Lung (tissue), 12 donors: Measurements from ENCODE around the gene SND1. TPM values are rescaled to one million over a fixed set of nuclear protein-coding genes. Genes with fewer than 3 reads are reported as not detected.

ENCODE experiments used
- ATAC-seq: fragments of 200-7000 bp; cut with Tn5 transposase; one replicate; pipeline ENCODE4 v1.9.1; 2020; ENCODE audit warnings: moderate number of reproducible peaks; ENCODE audit not compliant: insufficient read depth, low FRiP score
- DNase-seq, 3 donors: peaks; one replicate each; pipeline ENCODE4 v3.0.0-alpha.2; 2013 to 2017
- H3K27ac ChIP-seq, 2 donors: one replicate each; pipeline ENCODE4 v1.5.1; 2013; ENCODE audit warnings: mild to moderate bottlenecking in 2 of 2, moderate library complexity in 2 of 2, control low read depth in 1 of 2, inconsistent platforms in 1 of 2, low read depth in 1 of 2, low read length in 1 of 2
- H3K27me3 ChIP-seq, 3 donors: one replicate each; pipeline ENCODE4 v1.5.1; 2013; ENCODE audit warnings: low read length in 2 of 3; ENCODE audit not compliant: control insufficient read depth in 3 of 3, insufficient read depth in 3 of 3
- H3K36me3 ChIP-seq, 4 donors: one replicate each; pipeline ENCODE4 v1.5.1; 2013; ENCODE audit warnings: low read length in 4 of 4, mild to moderate bottlenecking in 1 of 4, moderate library complexity in 1 of 4; ENCODE audit not compliant: control insufficient read depth in 4 of 4, insufficient read depth in 4 of 4
- H3K4me1 ChIP-seq, 5 donors: one replicate each; pipeline ENCODE4 v1.5.1; 2013; ENCODE audit warnings: low read length in 5 of 5, mild to moderate bottlenecking in 2 of 5, moderate library complexity in 1 of 5; ENCODE audit not compliant: control insufficient read depth in 5 of 5, insufficient read depth in 5 of 5
- H3K4me3 ChIP-seq: one replicate; pipeline ENCODE4 v1.5.1; 2013; ENCODE audit warnings: mild to moderate bottlenecking, control low read depth, moderate library complexity
- H3K9ac ChIP-seq, 2 donors: one replicate each; pipeline ENCODE4 v1.5.1; 2013; ENCODE audit warnings: low read length in 2 of 2, control low read depth in 1 of 2; ENCODE audit not compliant: insufficient read depth in 1 of 2
- H3K9me3 ChIP-seq, 4 donors: one replicate each; pipeline ENCODE4 v1.5.1; 2013; ENCODE audit warnings: low read length in 3 of 4, mild to moderate bottlenecking in 1 of 4, moderate library complexity in 1 of 4; ENCODE audit not compliant: control insufficient read depth in 4 of 4, insufficient read depth in 3 of 4
- CTCF ChIP-seq: IDR thresholded peaks from 2 replicates; pipeline ENCODE4 v1.5.1; 2012; ENCODE audit warnings: mild to moderate bottlenecking; ENCODE audit errors: control extremely low read depth, extremely low read depth
- WGBS, 2 donors: extraction: QIAGEN DNeasy Blood & Tissue Kit; methylation state at CpG; one replicate each; pipeline ENCODE4 v1.1.7; 2013; 5-methylcytosine and 5-hydroxymethylcytosine counted together
- polyA plus RNA-seq, 2 donors: library from polyadenylated mRNA; stranded (reverse); fragments of 200-250 nt; gene quantifications; one replicate each; pipeline ENCODE4 v1.2.1, GENCODE V29; 2013
- total RNA-seq, 2 donors: library from RNA; depleted of rRNA in 1 of 2; stranded (reverse); fragments of >200 nt in 1 of 2; gene quantifications; one replicate each; pipeline ENCODE4 v1.2.1, GENCODE V29; 2014 to 2021
- donor health status: control.
- donor health status: control.
- donor health status: Bipolar disorder and iron deficiency.
- donor health status: healthy.
- donor health status: DM: yes; HTN: yes; CAD: no.

SND1 gene
- total and polyA plus RNA-seq, 4 donors = 94.5 to 210 (median 137) TPM

DNA sequence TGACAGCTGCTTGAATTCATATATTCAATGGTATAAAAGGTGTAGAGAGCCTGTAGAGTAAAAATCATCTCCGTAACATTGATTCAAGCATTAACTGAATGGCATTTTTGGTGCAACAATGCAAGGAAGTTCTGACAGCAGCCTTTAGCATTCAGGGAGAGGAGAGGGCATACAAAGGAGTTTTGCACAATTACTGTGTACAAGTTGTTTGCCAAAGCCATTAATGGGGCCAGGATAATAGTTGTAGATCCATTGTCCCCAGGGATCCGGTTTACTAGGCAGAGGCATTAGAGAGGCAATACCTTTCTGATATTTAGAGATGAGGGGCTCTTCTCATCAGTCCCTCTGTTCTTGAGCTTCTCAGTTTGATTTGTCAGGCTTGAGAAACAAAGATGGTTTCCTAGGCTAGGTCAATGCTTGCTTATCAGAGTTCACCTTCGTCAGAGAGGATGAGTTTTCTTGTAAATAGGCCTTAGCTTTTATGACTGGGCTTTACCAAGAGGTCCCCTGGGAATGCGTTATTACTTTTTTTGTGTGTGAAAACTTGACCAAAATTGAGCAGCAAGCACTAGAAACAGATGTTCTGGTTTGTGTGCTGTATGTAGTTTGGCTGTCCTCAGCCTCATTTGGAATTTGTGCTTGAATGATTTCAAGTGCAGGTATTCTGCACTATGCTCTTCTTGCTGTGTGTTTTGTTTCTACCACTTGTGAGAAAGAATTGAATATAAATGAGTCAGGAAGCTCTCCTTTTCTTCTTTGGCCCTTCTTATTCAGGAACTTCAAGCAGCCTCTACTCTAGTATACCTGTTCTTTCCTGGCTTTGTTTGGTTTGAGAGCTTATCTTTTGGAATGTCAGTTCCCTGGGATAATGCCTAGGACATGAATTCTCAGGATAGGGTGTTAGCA is 32.0 kb downstream of the SND1 start:
- no peak overlapping the region for H3K27ac ChIP-seq
- no peak for ATAC-seq
- 63 to 87% methylated on average over 4 of the region's 4 CpGs for WGBS, 2 donors
- no peak overlapping the region for H3K4me3 ChIP-seq
- H3K9ac ChIP-seq = no peak overlapping the region
- peaks cover 0 to 2% (median 0%) of the 10 kb centered on the region in 4 donors for H3K9me3 ChIP-seq
- no peak for DNase-seq
- no peak for TF ChIP-seq CTCF
- peaks cover 0 to 15% (median 8%) of the 10 kb centered on the region in 4 donors for H3K36me3 ChIP-seq
- no peaks in the 10 kb centered on the region for H3K27me3 ChIP-seq
- H3K4me1 ChIP-seq = peaks cover 0 to 21% (median 2%) of the 10 kb centered on the region in 5 donors

GRCh38 chr7:127689194-127689772 is 37.3 kb downstream of the SND1 start:
- Histone ChIP-seq H3K4me3 (no peak overlapping the region), H3K36me3 (peaks cover 5 to 28% (median 17%) of the 10 kb centered on the region in 4 donors), H3K27me3 (no peaks in the 10 kb centered on the region), H3K9ac (no peak overlapping the region), H3K27ac (no peak overlapping the region), H3K4me1 (peaks cover 0 to 13% (median 2%) of the 10 kb centered on the region in 5 donors), H3K9me3 (no peaks in the 10 kb centered on the region)
- 90 to 92% methylated on average over 1 of the region's 1 CpG for WGBS, 2 donors
- TF ChIP-seq CTCF = no peak
- no peak for DNase-seq
- no peak for ATAC-seq

GRCh38 chr7:127690337-127690736 is 38.3 kb downstream of the SND1 start:
- 88 to 94% methylated on average over 3 of the region's 3 CpGs for WGBS, 2 donors

More at GRCh38 chr7:127690337-127690736, 38.3 kb downstream of the SND1 start:
- Histone ChIP-seq H3K9ac (no peak overlapping the region), H3K4me3 (no peak overlapping the region), H3K9me3 (no peaks in the 10 kb centered on the region), H3K4me1 (peaks cover 0 to 7% (median 0%) of the 10 kb centered on the region in 5 donors), H3K36me3 (peaks cover 9 to 33% (median 20%) of the 10 kb centered on the region in 4 donors), H3K27ac (no peak overlapping the region), H3K27me3 (no peaks in the 10 kb centered on the region)
- DNase-seq (no peak), ATAC-seq (no peak)
- no peak for TF ChIP-seq CTCF
